A673 (cell line): ENCODE measurements around the gene COPA.

ENCODE experiments used
- EZH2 ChIP-seq: fragments of 200-600 bp; sonication (generic); IDR thresholded peaks from 2 replicates; pipeline ENCODE4 v1.6.1; 2017; ENCODE audit warnings: borderline replicate concordance, low read depth, mild to moderate bottlenecking, mixed read lengths, antibody characterized with exemption, low read length; ENCODE audit not compliant: poor library complexity, severe bottlenecking
- TF ChIP-seq, protein P1 (sequence below): fragments of 300-800, 200-600 bp; sonication (generic); conservative IDR thresholded peaks from 2 replicates; pipeline ENCODE4 v1.5.1; 2017; ENCODE audit warnings: low read depth, mild to moderate bottlenecking, antibody characterized with exemption, low read length, moderate library complexity, mixed read lengths

DNA sequence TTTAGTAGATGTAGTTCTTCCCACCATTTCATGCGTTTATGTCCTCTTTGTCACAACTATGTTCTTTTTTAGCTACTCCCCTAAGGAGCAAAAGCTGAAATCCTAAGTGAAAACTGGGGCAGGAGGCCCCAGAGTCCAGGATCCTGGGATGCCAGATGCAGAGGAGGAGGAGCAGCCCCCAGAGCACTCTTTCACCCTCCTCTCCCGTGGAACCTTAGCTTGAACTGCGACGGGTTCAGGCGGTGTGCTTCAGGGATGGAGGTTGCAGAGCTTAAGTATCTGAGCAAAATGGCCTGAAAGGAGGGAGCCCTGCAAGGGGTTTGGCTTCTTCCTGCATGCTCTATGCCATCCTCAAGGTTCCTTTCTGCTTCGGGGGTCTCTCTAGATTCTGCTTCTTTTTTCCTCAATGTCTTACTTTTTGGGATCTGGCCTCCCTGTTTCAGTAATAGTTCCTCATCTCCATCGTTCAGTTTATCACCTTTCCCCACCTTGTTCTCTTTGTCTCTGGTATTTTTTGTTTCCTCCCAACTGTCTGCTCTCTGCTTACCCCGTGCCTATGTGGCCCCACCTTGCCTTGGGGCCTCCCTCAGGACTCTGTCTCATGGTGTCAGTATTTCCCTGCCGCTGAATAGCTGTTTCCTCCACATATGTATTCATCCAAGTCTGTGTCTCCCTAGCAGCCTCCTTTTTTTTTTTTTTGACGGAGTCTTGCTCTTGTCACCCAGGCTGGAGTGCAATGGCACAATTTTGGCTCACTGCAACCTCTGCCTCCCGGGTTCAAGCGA lies 21.1 kb upstream of the COPA start:
- TF ChIP-seq, protein P1, sequence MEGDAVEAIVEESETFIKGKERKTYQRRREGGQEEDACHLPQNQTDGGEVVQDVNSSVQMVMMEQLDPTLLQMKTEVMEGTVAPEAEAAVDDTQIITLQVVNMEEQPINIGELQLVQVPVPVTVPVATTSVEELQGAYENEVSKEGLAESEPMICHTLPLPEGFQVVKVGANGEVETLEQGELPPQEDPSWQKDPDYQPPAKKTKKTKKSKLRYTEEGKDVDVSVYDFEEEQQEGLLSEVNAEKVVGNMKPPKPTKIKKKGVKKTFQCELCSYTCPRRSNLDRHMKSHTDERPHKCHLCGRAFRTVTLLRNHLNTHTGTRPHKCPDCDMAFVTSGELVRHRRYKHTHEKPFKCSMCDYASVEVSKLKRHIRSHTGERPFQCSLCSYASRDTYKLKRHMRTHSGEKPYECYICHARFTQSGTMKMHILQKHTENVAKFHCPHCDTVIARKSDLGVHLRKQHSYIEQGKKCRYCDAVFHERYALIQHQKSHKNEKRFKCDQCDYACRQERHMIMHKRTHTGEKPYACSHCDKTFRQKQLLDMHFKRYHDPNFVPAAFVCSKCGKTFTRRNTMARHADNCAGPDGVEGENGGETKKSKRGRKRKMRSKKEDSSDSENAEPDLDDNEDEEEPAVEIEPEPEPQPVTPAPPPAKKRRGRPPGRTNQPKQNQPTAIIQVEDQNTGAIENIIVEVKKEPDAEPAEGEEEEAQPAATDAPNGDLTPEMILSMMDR: no peak
- no peak for TF ChIP-seq EZH2
